Neural crest cell (in vitro differentiated cells): ENCODE results near the gene PLEKHJ1. TPM values are rescaled to one million over a fixed set of nuclear protein-coding genes. Genes with fewer than 3 reads are reported as not detected.

Experiments
- DNase-seq: peaks from one replicate; pipeline ENCODE4 v3.0.0; 2021; ENCODE audit warnings: low read depth, mixed read lengths, low spot score
- H3K27ac Mint-ChIP-seq: one replicate; pipeline ENCODE4 v1.8.0; 2021; ENCODE audit warnings: mild to moderate bottlenecking, mixed read lengths; ENCODE audit not compliant: unreplicated experiment
- H3K27me3 Mint-ChIP-seq: 2 replicates; pipeline ENCODE4 v1.8.0; 2021; ENCODE audit warnings: low read depth, mild to moderate bottlenecking, mixed read lengths
- H3K36me3 Mint-ChIP-seq: 2 replicates; pipeline ENCODE4 v1.8.0; 2021; ENCODE audit warnings: low read depth, mild to moderate bottlenecking, mixed read lengths
- H3K4me1 Mint-ChIP-seq: 2 replicates; pipeline ENCODE4 v1.8.0; 2021; ENCODE audit warnings: mixed read lengths
- H3K4me3 Mint-ChIP-seq: one replicate; pipeline ENCODE4 v1.8.0; 2021; ENCODE audit warnings: mild to moderate bottlenecking, mixed read lengths
- H3K9me3 Mint-ChIP-seq: 2 replicates; pipeline ENCODE4 v1.8.0; 2021; ENCODE audit warnings: mixed read lengths
- total RNA-seq: library from RNA; stranded (reverse); gene quantifications from 2 replicates; pipeline ENCODE4 v1.2.1, GENCODE V29; 2021
- TF ChIP-seq, protein P1 (sequence below): fragments of 200-600 bp; sonication (generic); conservative IDR thresholded peaks from 2 replicates; pipeline ENCODE4 v1.5.0; 2021; ENCODE audit warnings: antibody characterized with exemption, mild to moderate bottlenecking

PLEKHJ1 gene
- total RNA-seq, 1 donor from 2014 or later: 137 TPM

GRCh38 chr19:2231621-2232221 is 4.4 kb downstream of the PLEKHJ1 start:
- Mint-ChIP-seq H3K9me3 (no peaks in the 10 kb centered on the region), H3K27ac (no peak overlapping the region), H3K4me3 (peak overlapping the region; percentile 83), H3K36me3 (peaks cover 12% of the 10 kb centered on the region), H3K27me3 (peaks cover 17% of the 10 kb centered on the region), H3K4me1 (peaks cover 17% of the 10 kb centered on the region)
- TF ChIP-seq, protein P1, sequence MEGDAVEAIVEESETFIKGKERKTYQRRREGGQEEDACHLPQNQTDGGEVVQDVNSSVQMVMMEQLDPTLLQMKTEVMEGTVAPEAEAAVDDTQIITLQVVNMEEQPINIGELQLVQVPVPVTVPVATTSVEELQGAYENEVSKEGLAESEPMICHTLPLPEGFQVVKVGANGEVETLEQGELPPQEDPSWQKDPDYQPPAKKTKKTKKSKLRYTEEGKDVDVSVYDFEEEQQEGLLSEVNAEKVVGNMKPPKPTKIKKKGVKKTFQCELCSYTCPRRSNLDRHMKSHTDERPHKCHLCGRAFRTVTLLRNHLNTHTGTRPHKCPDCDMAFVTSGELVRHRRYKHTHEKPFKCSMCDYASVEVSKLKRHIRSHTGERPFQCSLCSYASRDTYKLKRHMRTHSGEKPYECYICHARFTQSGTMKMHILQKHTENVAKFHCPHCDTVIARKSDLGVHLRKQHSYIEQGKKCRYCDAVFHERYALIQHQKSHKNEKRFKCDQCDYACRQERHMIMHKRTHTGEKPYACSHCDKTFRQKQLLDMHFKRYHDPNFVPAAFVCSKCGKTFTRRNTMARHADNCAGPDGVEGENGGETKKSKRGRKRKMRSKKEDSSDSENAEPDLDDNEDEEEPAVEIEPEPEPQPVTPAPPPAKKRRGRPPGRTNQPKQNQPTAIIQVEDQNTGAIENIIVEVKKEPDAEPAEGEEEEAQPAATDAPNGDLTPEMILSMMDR: peak; percentile 37
- DNase-seq: peak; percentile 27

DNA sequence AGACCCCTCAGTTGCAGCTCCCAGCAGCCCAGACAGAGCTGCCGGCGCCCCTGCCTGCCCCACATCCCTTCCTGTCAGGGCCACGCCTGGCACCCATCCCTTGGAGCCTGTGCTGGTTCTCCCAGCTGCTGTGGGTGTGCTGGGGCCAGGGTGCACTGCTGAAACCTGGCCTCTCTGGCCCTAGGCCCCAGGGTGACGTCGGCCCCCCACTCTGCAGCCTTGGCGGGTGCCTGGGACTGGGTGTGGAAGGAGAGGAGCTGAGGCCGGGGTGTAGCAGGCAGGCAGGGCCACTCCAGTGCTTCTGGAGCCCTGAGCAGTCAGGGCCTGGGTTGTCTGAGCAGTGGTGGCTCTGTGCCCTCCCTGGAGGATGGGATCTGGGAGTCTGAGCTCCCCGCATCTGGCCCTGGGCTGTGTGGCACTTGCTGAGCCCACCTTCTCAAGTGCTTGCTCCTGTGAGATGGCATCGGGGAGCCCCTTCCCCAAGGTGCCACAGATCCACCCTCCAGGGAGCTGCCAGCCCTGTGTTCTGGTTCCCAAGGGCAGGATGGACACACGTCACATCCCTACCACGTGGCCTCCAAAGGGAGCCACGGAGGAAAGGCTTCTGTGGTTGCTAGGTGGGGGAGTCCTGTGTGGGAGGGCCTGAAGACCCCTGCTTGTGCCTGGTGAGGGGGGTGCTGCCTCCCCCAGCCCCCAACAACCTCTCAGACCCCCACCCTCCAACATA is 5.2 kb downstream of the PLEKHJ1 start:
- H3K27ac Mint-ChIP-seq: no peak overlapping the region
- H3K27me3 Mint-ChIP-seq: peaks cover 14% of the 10 kb centered on the region
- DNase-seq: no peak
- TF ChIP-seq, protein P1: no peak
- peaks cover 11% of the 10 kb centered on the region for H3K4me1 Mint-ChIP-seq
- peak overlapping the region; percentile 84 for H3K4me3 Mint-ChIP-seq
- H3K36me3 Mint-ChIP-seq: peaks cover 9% of the 10 kb centered on the region
- no peaks in the 10 kb centered on the region for H3K9me3 Mint-ChIP-seq

DNA sequence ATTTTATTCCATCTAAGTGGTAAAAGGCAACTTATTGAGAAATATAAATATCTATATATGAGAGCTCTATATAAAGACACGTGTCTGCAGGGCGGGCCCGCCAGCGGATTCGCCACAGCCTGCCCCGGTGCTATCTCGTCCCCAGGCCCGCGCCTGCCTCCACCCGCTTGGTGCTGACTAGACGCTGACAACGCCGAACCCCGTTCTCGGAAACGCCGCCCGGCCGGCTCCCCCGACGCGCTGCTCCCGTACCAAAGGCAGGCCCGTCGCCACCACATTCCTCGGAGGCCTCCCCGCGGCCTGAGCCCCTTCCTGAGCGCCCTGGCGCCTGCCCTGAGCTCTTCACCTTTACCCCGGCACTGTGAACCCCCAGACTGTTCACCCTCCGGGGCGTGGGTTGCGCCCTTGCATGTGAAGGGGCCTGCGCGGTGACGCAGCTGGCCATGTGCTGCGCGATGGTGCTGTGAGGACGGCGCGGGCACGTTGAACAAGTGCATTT is 6.0 kb downstream of the PLEKHJ1 start:
- H3K9me3 Mint-ChIP-seq: no peaks in the 10 kb centered on the region
- no peak for DNase-seq
- TF ChIP-seq, protein P1: no peak
- H3K4me1 Mint-ChIP-seq: peaks cover 8% of the 10 kb centered on the region
- H3K4me3 Mint-ChIP-seq: peak overlapping the region; percentile 84
- no peak overlapping the region for H3K27ac Mint-ChIP-seq
- peaks cover 11% of the 10 kb centered on the region for H3K27me3 Mint-ChIP-seq
- peaks cover 7% of the 10 kb centered on the region for H3K36me3 Mint-ChIP-seq

DNA sequence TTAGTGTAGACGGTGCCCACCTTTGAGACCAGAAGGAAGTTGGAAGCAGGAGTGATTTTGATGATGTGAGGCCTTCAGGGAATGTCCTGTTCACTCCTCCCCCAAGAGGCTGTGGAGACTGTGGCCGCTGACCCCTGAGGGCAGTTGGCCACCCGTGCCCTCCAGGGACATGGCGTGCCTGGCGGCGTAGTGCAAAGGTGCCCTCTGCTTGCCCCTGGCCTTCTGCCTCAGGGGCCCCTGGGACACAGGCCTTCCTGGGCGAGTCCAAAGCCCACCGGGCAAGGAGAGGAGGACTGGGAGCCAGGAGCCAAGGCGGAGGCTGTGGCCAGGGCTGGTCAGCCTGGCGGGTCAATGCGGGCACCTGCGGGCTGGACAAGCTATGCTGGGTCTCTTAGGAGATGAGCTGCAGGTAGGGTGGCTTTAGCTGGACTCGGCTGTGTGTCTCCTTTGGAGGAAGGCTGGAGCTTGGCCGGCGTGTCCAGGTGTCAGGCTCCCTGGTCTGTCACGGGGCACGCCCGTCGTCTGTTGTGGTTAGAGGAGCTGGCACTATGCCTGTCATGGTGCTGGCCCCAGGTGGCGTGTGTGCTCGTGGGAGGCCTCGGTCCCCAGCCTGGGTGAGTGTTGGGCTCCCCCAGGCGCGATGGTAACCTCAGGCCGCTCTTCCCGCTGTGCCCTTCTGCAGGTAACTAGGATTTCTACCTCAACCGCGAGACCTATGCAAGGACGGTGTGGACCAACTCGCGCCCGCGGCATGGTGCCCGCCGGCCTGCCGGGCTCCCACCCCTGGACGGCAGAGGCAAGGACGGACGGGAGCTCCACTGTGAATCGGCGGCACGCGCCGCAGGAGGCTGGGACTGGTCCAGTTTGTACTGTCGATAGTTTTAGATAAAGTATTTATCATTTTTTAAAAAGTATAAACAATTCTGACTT is 6.8 kb downstream of the PLEKHJ1 start:
- DNase-seq: no peak
- H3K4me1 Mint-ChIP-seq: peaks cover 5% of the 10 kb centered on the region
- peaks cover 11% of the 10 kb centered on the region for H3K27me3 Mint-ChIP-seq
- TF ChIP-seq, protein P1: no peak
- no peaks in the 10 kb centered on the region for H3K9me3 Mint-ChIP-seq
- H3K4me3 Mint-ChIP-seq: peak overlapping the region; percentile 87
- H3K27ac Mint-ChIP-seq: no peak overlapping the region
- H3K36me3 Mint-ChIP-seq: peaks cover 5% of the 10 kb centered on the region
